ENCODE measurements around the gene TXNL4A. TPM values are rescaled to one million over a fixed set of nuclear protein-coding genes. Genes with fewer than 3 reads are reported as not detected.
A peak's percentile ranks its signal among the peaks of the same experiment; 100 is the strongest.

Gene TXNL4A
- total RNA-seq, 2 donors from 2014 or later, result 97.2 to 143 TPM

DNA sequence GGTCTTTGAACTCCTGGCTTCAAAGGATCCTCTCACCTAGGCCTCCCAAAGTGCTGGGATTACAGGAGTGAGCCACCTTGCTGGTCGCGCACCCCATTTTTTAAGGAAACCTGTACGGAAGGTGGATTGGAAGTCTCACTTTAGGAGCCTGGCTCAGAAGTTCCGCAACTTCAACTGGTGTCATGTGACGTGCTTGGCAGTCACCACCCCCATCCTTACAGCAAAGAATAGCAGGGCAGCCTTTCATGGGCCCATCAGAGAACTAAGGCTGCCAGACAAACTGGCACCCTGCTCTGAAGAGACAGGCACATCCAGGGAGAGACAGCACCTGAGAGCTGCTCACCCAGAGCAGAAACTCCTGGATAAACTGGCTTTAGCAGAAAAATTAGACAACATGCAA is 33.6 kb downstream of the TXNL4A start:
- Mint-ChIP-seq H3K27me3 (no peaks in the 10 kb centered on the region), H3K27ac (no peak overlapping the region), H3K9me3 (no peaks in the 10 kb centered on the region), H3K36me3 (no peaks in the 10 kb centered on the region), H3K4me1 (ENCODE audit: low read depth in 2 of 2) (peaks cover 8 to 11% of the 10 kb centered on the region in 2 donors), H3K4me3 (no peak overlapping the region)
- ATAC-seq, result no peak
- no peak for DNase-seq (ENCODE audit: low spot score)

DNA sequence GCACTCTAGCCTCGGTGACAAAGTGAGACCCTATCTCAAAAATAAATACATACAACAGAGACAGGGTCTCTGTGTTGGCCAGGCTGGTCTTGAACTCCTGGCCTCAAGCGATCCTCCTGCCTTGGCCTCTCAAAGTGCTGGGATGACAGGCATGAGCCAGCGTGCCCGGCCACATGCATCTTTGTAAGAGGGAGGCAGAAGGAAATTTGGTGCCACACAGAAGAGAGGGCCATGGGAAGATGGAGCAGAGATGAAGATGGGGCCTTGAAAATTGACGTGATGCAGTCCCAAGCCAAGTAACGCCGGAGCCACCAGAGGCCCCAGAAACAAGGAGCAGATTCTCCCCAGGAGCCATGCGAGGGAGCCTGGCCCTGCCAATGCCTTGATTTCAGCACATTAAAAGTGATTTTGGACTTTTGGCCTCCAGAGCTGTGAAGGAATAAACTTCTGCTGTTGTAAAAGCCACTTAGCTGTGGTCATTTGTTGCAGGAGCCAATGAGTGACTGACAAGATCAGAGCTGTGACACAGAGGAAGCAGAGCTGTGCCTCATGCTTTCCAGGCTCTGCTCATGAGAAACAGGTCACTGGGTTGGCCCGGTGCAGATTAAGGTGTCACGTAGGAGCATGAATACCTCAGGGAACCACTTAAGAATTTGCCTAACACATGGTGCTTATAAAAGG is 34.3 kb downstream of the TXNL4A start:
- Mint-ChIP-seq H3K4me3 (no peak overlapping the region), H3K4me1 (ENCODE audit: low read depth in 2 of 2) (peaks cover 11 to 14% of the 10 kb centered on the region in 2 donors)

DNA sequence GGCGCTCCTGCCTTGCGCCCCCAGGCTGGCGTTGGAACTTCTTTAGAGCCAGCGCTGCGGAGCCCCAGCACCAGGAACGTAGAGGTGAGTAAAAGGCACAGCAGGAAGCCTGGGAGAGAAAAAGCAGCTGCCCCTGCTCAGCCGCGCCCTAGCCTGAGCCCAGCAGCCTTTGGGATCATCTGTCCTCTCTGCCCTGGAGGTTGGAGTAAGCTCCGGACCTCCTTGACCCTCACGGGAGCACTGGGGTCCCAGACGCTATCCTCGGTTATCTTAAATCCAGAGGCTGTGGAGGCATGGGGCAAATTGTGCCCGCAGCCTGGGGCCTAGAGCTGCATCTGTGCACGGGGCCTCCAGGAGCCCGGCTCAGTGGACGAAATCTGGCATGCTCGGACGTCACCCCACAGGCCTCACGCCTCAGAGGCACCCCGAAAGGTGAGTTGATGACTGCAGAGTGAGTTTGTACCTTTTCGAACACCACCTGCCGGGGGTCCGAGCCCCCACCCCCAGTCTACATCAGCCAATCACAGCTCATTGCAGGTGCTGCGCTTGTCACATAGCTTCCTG is 35.3 kb downstream of the TXNL4A start:
- no peak for DNase-seq (ENCODE audit: low spot score)
- no peak for ATAC-seq
- H3K27ac Mint-ChIP-seq, result no peak overlapping the region
- no peaks in the 10 kb centered on the region for H3K9me3 Mint-ChIP-seq
- peaks cover 11 to 18% of the 10 kb centered on the region in 2 donors for H3K4me1 Mint-ChIP-seq (ENCODE audit: low read depth in 2 of 2)
- H3K36me3 Mint-ChIP-seq, result no peaks in the 10 kb centered on the region
- no peak overlapping the region for H3K4me3 Mint-ChIP-seq
- H3K27me3 Mint-ChIP-seq, result no peaks in the 10 kb centered on the region

More for the DNA sequence above, 34.3 kb downstream of the TXNL4A start:
- ATAC-seq, result no peak
- no peaks in the 10 kb centered on the region for H3K36me3 Mint-ChIP-seq
- no peaks in the 10 kb centered on the region for H3K9me3 Mint-ChIP-seq
- DNase-seq (ENCODE audit: low spot score), result no peak
- H3K27me3 Mint-ChIP-seq, result no peaks in the 10 kb centered on the region
- no peak overlapping the region for H3K27ac Mint-ChIP-seq

DNA sequence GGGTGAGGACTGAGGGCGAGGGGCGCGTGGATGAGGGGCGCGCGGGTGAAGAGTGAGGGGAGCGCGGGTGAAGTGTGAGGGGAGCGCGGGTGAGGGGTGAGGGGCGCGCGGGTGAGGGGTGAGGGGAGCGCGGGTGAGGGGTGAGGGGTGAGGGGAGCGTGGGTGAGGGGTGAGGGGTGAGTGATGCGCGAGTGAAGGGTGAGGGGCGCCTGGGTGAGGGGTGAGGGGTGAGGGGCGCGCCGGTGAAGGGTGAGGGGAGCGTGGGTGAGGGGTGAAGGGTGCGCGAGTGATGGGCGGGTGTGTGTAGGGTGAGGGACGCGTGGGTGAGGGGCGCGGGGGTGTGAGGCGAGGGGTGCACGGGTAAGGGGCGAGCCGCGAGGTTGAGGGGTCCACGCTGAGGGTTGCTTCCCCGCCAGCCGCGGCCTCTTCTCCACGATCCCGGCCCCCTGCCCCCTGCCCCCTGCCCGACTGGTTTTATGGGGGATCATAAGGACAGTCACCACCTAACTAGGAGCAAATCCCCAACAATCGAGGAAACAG is 35.8 kb downstream of the TXNL4A start:
- ATAC-seq (no peak), DNase-seq (ENCODE audit: low spot score) (no peak)
- Mint-ChIP-seq H3K9me3 (no peaks in the 10 kb centered on the region), H3K4me3 (no peak overlapping the region), H3K27ac (no peak overlapping the region), H3K4me1 (ENCODE audit: low read depth in 2 of 2) (peaks cover 11 to 18% of the 10 kb centered on the region in 2 donors), H3K27me3 (no peaks in the 10 kb centered on the region), H3K36me3 (no peaks in the 10 kb centered on the region)

DNA sequence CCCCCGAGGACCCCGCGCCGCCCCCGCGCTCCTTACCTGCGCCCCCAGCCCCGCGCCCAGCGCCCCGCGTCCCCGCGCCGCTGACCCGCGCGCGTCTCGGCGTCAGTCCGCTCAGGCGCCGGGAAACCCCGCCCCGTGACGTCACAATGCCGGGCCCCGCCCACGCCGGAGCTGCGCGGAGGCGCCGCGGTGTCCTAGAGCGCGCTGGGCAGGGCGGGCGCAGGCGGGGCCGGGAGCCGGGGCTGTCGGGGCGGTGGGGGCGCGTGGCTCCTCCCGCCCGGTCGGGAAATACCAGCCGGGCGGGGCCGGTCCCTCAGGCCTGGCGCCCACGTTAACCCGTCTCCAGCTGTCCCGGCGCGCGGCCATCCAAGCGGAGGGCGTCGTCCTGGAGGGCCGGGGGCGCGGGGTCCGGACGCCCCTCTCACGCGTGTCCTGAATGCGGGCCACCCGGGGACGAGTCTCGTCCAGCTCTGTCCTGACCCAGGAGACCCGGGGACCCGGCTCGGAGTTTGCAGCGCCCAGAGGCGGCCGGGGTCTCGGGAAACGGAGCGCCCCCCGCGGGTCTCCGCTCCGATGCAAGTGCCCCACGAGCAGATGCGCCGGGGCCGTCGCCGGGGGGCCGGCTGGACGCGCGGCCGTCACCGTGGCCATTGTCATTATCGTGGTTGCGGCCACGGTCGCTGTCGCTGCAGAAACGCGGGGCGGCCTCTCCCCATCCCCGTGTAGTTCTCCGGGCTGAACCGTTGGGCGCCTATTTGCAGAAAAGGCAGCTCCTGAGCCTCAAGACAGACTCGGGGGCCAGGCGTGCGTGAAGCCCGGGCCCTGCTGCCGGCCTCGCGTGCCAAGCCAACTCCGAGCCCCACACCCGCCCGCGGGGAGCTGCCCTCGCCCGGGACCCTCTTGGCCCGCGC is 36.6 kb downstream of the TXNL4A start, which contains the start of gene SLC66A2:
TSS of gene SLC66A2 (minus strand) at position 109 of the 911 bp plus-strand sequence. CDS start 727 bp downstream, outside the sequence.
- H3K27ac Mint-ChIP-seq, result peak within 1 kb of the TSS; percentile 48 to 50
- peak; percentile 94 to 96 for ATAC-seq
- no peaks in the 10 kb centered on the region for H3K9me3 Mint-ChIP-seq
- peaks cover 14 to 18% of the 10 kb centered on the region in 2 donors for H3K4me1 Mint-ChIP-seq (ENCODE audit: low read depth in 2 of 2)
- DNase-seq (ENCODE audit: low spot score), result peak; percentile 94
- H3K36me3 Mint-ChIP-seq, result no peaks in the 10 kb centered on the region
- peak within 1 kb of the TSS; percentile 84 for H3K4me3 Mint-ChIP-seq
- no peaks in the 10 kb centered on the region for H3K27me3 Mint-ChIP-seq

DNA sequence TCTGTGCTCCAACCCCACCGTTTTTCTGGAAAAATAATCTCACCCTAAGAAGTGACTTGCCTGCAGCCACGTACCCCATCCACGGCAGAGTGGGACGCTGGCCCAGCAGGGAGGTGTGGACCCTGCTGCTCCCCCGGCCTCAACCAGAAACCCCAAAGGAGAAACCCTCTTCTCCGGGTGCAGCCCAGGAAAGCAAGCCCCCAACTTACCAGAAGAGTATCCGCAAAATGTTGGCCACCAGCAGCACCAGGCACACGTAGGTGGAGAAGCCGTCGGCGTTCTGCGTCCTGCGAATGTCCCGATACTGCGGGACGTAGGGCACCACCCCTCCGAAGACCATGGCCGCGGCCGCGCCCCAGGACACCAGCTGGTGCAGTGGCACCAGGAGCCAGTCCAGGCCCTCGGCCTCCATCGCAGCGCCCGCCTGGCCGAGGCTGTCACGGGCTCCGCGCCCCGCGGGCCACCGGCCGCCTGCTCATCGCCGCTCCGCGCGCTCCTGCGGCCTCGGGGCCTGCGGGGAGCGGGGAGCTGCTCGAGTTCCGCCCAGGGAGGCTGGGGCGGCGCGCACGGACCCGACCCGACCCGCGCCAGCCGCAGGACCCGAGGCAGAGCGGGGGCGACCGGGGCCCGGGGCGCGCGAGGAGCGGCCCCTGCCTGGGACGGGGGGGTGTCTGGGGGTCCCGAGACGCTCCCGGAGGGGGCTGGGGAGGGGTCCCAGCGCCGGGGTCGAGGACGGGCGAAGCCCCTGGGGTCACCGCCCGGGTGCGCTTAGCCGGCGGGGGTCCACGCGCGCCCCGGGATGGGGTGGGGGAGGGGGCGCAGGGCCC is 37.6 kb downstream of the TXNL4A start:
- H3K4me3 Mint-ChIP-seq, result peak overlapping the region; percentile 84
- H3K36me3 Mint-ChIP-seq, result no peaks in the 10 kb centered on the region
- peaks cover 17 to 18% of the 10 kb centered on the region in 2 donors for H3K4me1 Mint-ChIP-seq (ENCODE audit: low read depth in 2 of 2)
- H3K27ac Mint-ChIP-seq, result peak overlapping the region; percentile 48 to 50
- peak; percentile 52 to 53 for ATAC-seq
- no peak for DNase-seq (ENCODE audit: low spot score)
- no peaks in the 10 kb centered on the region for H3K9me3 Mint-ChIP-seq
- H3K27me3 Mint-ChIP-seq, result no peaks in the 10 kb centered on the region

DNA sequence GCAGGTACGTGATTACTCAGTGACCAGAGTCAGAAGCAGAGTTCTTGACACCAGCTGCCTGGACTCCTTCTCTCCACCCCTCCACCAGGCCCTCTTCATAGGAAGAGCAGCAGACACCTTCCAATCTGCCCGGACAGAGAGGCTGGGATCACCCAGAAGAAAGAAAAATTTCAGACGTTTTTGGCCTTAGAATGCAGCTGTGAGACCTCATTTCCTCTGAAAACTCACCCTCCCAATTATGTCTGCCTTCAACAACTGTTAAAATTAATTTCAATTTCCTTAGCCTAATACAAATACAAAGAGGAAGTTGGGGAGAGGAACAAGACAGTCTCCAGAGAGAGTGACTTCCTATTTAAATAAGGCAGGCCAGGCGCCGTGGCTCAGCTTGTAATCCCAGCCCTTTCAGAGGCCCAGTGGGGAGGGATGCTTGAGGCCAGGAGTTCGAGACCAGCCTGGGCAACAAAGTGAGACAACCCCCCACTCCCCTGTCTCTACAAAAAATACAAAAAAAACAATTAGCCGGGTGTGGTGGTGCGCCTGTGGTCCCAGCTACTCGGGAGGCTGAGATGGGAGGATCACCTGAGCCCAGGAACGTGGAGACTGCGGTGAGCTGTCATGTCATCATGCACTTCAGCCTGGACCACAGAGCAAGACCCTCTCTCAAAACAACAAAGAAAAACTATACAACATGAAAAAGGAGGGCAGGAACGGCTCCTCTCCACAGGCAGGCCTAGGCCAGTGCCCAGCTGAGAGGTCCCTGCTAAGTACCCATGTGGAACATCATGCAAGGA is 38.5 kb downstream of the TXNL4A start:
- H3K4me1 Mint-ChIP-seq (ENCODE audit: low read depth in 2 of 2), result peaks cover 17 to 20% of the 10 kb centered on the region in 2 donors

DNA sequence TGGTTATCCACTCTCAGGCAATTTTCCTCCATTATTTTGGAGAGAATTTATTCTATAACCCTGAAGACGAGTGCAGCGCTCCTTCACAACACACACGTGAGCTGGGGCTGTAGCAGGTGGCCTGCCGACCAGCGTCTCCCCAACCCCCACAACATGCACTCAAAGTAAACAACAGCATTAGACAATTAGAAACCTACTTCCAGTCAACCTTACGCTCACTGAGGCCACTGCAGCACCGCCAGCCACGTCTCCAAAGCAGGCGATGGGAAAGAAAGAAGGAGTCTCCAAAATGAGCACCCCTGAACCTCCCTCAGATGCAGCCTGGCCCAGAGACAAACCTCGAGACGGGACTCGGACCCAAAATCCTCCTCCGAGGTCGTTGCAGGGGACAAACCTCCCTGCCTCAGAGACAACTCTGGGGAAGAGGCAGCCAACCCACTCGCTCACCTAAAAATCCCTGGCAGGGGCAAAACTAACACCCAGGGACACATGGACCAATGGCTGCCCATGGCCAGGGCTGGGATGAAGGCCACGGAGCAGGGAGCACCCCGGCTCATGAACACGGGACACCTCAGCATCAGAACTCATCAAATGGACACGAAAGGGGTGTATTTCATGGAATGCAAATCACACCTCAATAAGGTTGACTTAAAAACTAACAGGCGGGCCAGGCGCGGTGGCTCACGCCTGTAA is 39.5 kb downstream of the TXNL4A start:
- H3K27ac Mint-ChIP-seq, result no peak overlapping the region
- ATAC-seq (no peak), DNase-seq (ENCODE audit: low spot score) (no peak)
- peaks cover 20 to 27% of the 10 kb centered on the region in 2 donors for H3K4me1 Mint-ChIP-seq (ENCODE audit: low read depth in 2 of 2)
- H3K9me3 Mint-ChIP-seq, result no peaks in the 10 kb centered on the region
- no peaks in the 10 kb centered on the region for H3K36me3 Mint-ChIP-seq
- H3K4me3 Mint-ChIP-seq, result no peak overlapping the region
- no peaks in the 10 kb centered on the region for H3K27me3 Mint-ChIP-seq

More for the DNA sequence above, 38.5 kb downstream of the TXNL4A start:
- no peak for ATAC-seq
- no peak for DNase-seq (ENCODE audit: low spot score)
- peak overlapping the region; percentile 84 for H3K4me3 Mint-ChIP-seq
- H3K27ac Mint-ChIP-seq, result peak overlapping the region; percentile 48 to 50
- H3K27me3 Mint-ChIP-seq, result no peaks in the 10 kb centered on the region
- no peaks in the 10 kb centered on the region for H3K36me3 Mint-ChIP-seq
- no peaks in the 10 kb centered on the region for H3K9me3 Mint-ChIP-seq

DNA sequence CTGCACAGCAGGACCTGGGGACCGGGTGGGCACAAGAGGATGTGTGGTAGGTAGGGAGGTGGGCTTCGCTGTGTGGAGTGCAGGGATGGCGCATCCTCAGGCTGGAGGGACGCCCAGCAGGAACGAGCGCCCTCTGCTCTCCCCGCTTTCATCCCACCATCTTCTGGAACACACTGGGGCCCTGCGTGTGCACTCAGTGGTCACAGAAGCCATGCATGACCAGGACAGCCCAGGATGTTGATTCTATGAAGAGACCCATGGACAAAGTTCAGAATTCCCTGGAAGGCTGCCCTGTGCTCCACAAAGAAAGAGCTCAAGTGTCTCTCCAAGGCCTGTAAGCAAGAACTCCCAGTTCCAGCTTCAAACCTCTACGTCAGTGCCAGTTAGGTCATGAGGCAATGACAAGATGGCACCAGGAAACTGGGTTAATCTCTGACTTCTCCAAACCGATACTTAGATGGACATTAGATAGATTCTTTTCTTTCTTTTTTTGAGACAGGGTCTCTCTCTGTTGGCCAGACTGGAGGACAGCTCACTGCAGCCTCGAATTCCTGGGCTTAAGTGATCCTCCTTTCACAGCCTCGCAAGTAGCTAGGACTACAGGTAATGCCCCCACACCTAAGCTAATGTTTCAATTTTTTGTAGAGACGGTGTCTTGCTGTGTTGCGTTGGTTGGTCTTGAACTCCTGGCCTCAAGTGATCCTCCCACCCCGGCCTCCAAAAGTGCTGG is 40.3 kb downstream of the TXNL4A start:
- no peak overlapping the region for H3K4me3 Mint-ChIP-seq
- ATAC-seq (no peak), DNase-seq (ENCODE audit: low spot score) (no peak)
- H3K27me3 Mint-ChIP-seq, result no peaks in the 10 kb centered on the region
- H3K27ac Mint-ChIP-seq, result no peak overlapping the region
- H3K4me1 Mint-ChIP-seq (ENCODE audit: low read depth in 2 of 2), result peaks cover 20 to 27% of the 10 kb centered on the region in 2 donors
- H3K9me3 Mint-ChIP-seq, result no peaks in the 10 kb centered on the region
- H3K36me3 Mint-ChIP-seq, result no peaks in the 10 kb centered on the region

DNA sequence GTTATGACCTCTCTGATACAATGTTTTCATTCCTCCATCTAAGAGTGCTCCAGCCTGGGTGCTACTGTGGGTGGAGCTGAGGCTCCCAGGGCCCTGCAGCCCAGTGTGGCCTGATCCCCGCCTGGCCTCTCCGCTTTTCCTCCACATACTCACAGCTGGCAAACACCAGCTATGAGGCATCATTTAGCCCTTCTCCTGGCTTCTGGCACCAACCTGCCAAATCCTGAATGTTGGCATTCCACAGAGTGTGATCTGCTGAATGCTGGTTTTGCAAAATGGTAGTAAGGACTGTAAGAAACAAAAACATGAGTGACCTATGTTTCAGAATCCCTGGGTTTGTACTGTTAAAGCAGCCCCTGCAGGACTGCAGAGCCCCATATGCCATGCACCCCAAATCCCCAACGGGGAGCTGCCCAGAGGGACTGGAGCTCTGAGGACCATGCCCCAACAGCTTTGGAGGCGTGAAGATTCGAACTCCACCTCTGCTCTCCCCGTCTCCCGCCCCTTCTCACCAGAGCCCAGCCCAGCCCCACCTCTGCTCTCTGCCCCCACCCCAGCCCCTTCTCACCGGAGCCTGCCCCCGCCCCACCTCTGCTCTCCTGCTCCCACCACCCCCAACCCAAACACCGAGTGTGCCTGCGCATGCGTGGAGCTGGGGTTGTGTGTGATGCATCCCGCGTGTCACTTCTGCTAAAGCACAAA is 41.2 kb downstream of the TXNL4A start:
- Mint-ChIP-seq H3K36me3 (no peaks in the 10 kb centered on the region), H3K4me3 (no peak overlapping the region), H3K27ac (no peak overlapping the region), H3K9me3 (no peaks in the 10 kb centered on the region), H3K4me1 (ENCODE audit: low read depth in 2 of 2) (peaks cover 20 to 28% of the 10 kb centered on the region in 2 donors), H3K27me3 (no peaks in the 10 kb centered on the region)
- ATAC-seq, result no peak
- no peak for DNase-seq (ENCODE audit: low spot score)

Data from natural killer cell treated with Interleukin-12 subunit alpha and Interleukin-12 subunit beta and Interleukin-15 and Interleukin-18, amount 100 ng/mL, for 72 hours (primary cell).